OCI-LY7 (cell line): ENCODE results near the gene PSMC3. TPM values are rescaled to one million over a fixed set of nuclear protein-coding genes. Genes with fewer than 3 reads are reported as not detected.
A peak's percentile ranks its signal among the peaks of the same experiment; 100 is the strongest.

ENCODE experiments used
- BruUV-seq: library from RNA; stranded (reverse); fragments of 400-500 nt; replicated peaks from 2 replicates; lab custom pipeline; 2021; lab: Mats Ljungman, UMichigan
- CTCF ChIA-PET: fragments of 300-600 bp; sonication (Branson Sonifier 250); formaldehyde crosslinking; loops from one replicate; lab custom pipeline; 2022; ENCODE audit warnings: antibody characterized with exemption; ENCODE audit not compliant: unreplicated experiment; lab: Charles Lee
- POLR2A ChIA-PET: fragments of 300-600 bp; sonication (Branson Sonifier 250); formaldehyde crosslinking; loops from one replicate; lab custom pipeline; 2022; ENCODE audit warnings: antibody characterized with exemption; lab: Charles Lee
- DNase-seq: peaks from one replicate; pipeline ENCODE4 v3.0.0-alpha.2; 2015; ENCODE audit warnings: low spot score
- H2AFZ ChIP-seq: fragments of 200-600 bp; sonication (generic), shearing (Covaris generic); 2 replicates; pipeline ENCODE4 v1.6.1; 2014; ENCODE audit warnings: mild to moderate bottlenecking, antibody characterized with exemption, low read length, moderate library complexity
- H3K27ac ChIP-seq: fragments of 200-600 bp; sonication (generic); 2 replicates; pipeline ENCODE4 v1.5.1; 2014; ENCODE audit warnings: mixed run types, low read depth, mild to moderate bottlenecking, moderate library complexity, low read length, inconsistent platforms; ENCODE audit not compliant: poor library complexity, severe bottlenecking
- H3K36me3 ChIP-seq: fragments of 200-600 bp; sonication (generic); 2 replicates; pipeline ENCODE4 v1.6.1; 2014; ENCODE audit warnings: mild to moderate bottlenecking, antibody characterized with exemption, low read length, moderate library complexity, mixed read lengths; ENCODE audit not compliant: insufficient read depth
- H3K4me1 ChIP-seq: fragments of 200-600 bp; sonication (generic); 2 replicates; pipeline ENCODE4 v1.5.1; 2014; ENCODE audit warnings: mild to moderate bottlenecking, low read length; ENCODE audit not compliant: insufficient read depth, poor library complexity, severe bottlenecking
- H3K4me2 ChIP-seq: fragments of 200-600 bp; sonication (generic); 2 replicates; pipeline ENCODE4 v1.6.1; 2014; ENCODE audit warnings: mild to moderate bottlenecking, low read length
- H3K4me3 ChIP-seq: fragments of 200-600 bp; sonication (generic); 2 replicates; pipeline ENCODE4 v1.5.1; 2014; ENCODE audit warnings: mild to moderate bottlenecking, low read depth, low read length; ENCODE audit not compliant: poor library complexity, severe bottlenecking
- H3K79me2 ChIP-seq: fragments of 200-600 bp; sonication (generic); 2 replicates; pipeline ENCODE4 v1.6.1; 2016; ENCODE audit warnings: low read depth, mild to moderate bottlenecking, low read length, moderate library complexity, mixed read lengths; ENCODE audit not compliant: insufficient read depth
- H3K9me2 ChIP-seq: fragments of 200-600 bp; sonication (generic); 2 replicates; pipeline ENCODE4 v1.6.1; 2016; ENCODE audit warnings: mild to moderate bottlenecking, low read length, mixed read lengths; ENCODE audit not compliant: insufficient read depth
- H3K9me3 ChIP-seq: fragments of 200-600 bp; sonication (generic); 2 replicates; pipeline ENCODE4 v1.6.1; 2014; ENCODE audit warnings: mild to moderate bottlenecking, mixed run types, low read length, mixed read lengths
- H4K20me1 ChIP-seq: fragments of 200-600 bp; sonication (generic); 2 replicates; pipeline ENCODE4 v1.6.1; 2014; ENCODE audit warnings: mild to moderate bottlenecking, antibody characterized with exemption, low read length, moderate library complexity, mixed read lengths; ENCODE audit not compliant: insufficient read depth
- EZH2phosphoT487 ChIP-seq: fragments of 200-600 bp; sonication (generic); IDR thresholded peaks from 2 replicates; pipeline ENCODE4 v1.6.1; 2018; ENCODE audit warnings: low read depth, borderline replicate concordance, mild to moderate bottlenecking, mixed run types, antibody characterized with exemption, low read length, moderate library complexity, mixed read lengths
- intact Hi-C: fragments of 100-400 bp; cut with micrococcal nuclease; formaldehyde crosslinking; loops from one replicate; pipeline ENCODE4 v1.10.0; 2022; ENCODE audit not compliant: unreplicated experiment
- total RNA-seq, 2 experiments: library from RNA; depleted of rRNA in 1 of 2; stranded (reverse); fragments of >200 nt in 1 of 2; shearing (Covaris generic) in 1 of 2; gene quantifications; 2 replicates each; pipeline ENCODE4 v1.2.3, GENCODE V29; 2014 to 2022
- TF ChIP-seq, protein P1 (sequence below): fragments of 200-600 bp; sonication (generic); conservative IDR thresholded peaks from 2 replicates; pipeline ENCODE4 v1.5.1; 2014; ENCODE audit warnings: mild to moderate bottlenecking, antibody characterized with exemption, low read length, moderate library complexity, mixed read lengths

Gene PSMC3
- total RNA-seq, 2 experiments from 2014 or later = 122 to 144 TPM

DNA sequence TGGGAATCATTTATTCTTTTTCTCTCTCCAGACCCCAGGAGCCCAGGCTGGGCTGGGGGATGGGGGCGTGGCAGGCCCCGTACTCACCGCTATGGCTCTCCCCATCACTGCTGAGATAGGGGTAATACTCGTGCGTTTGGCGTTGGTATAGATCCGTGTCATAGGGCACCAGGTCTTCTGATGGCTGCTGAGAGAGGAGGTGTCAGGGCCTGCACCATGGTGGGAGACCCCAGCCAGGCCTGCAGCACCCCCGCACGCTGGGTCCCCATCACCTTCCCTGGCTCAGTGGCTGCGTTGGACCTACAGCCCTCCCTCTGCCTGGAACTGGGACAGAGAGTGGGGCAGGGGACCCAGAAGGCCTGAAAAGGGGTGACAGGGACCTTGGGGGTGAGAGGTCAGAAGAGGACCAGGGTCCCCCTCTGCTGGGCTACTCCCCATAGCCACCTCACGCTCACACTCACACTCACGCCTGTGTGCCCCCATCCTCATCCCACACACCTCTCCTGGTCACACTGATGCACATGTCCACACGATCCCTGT lies 50.6 kb downstream of the PSMC3 start:
- Histone ChIP-seq H4K20me1 (no peaks in the 10 kb centered on the region), H3K36me3 (peaks cover 42% of the 10 kb centered on the region), H3K9me3 (no peaks in the 10 kb centered on the region), H3K27ac (peak overlapping the region; percentile 67), H2AFZ (no peak overlapping the region), H3K4me1 (peaks cover 46% of the 10 kb centered on the region), H3K79me2 (peaks cover 24% of the 10 kb centered on the region), H3K9me2 (no peaks in the 10 kb centered on the region), H3K4me2 (peak overlapping the region; percentile 85), H3K4me3 (peak overlapping the region; percentile 79)
- intact Hi-C loops = loop anchor here (10.0 kb wide), 1 partner anchor 79 kb away; no protein-coding TSS in a partner anchor
- CTCF ChIA-PET = interaction anchor here (2.1 kb wide), 1 partner anchor 32 kb away, joined by 7 read pairs; no protein-coding TSS in a partner anchor
- POLR2A ChIA-PET = interaction anchor here (2.2 kb wide), 1 partner anchor 24 kb away, joined by 20 read pairs; no protein-coding TSS in a partner anchor
- no peak for DNase-seq
- BruUV-seq = no TSS peak
- TF ChIP-seq, protein P1, sequence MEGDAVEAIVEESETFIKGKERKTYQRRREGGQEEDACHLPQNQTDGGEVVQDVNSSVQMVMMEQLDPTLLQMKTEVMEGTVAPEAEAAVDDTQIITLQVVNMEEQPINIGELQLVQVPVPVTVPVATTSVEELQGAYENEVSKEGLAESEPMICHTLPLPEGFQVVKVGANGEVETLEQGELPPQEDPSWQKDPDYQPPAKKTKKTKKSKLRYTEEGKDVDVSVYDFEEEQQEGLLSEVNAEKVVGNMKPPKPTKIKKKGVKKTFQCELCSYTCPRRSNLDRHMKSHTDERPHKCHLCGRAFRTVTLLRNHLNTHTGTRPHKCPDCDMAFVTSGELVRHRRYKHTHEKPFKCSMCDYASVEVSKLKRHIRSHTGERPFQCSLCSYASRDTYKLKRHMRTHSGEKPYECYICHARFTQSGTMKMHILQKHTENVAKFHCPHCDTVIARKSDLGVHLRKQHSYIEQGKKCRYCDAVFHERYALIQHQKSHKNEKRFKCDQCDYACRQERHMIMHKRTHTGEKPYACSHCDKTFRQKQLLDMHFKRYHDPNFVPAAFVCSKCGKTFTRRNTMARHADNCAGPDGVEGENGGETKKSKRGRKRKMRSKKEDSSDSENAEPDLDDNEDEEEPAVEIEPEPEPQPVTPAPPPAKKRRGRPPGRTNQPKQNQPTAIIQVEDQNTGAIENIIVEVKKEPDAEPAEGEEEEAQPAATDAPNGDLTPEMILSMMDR = no peak
- no peak for TF ChIP-seq EZH2phosphoT487

DNA sequence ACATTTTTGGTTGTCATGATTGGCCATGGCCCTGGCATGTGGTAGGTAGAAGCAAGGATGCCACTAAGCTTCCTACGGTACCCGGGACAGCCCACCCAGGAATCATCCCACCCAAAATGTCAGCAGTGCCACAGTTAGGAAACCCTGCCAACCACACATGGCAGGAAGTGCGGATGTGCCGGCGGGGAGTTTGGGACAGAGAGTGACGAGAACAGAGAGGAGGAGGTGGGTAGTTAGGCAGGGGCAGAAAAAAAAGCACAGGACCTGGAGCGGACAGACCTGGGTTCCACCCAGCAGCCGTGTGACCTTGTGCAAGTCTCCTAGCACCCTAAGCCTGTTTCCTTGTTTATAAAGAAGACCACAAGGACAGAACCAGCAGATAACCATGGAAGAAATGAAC lies 51.2 kb downstream of the PSMC3 start:
- CTCF ChIA-PET = interaction anchor here (1.2 to 1.6 kb wide), 4 partner anchors 28 to 37 kb away, joined by 4 to 9 read pairs (median 6); no protein-coding TSS in a partner anchor
- BruUV-seq = no TSS peak
- intact Hi-C loops = loop anchor here (10.0 kb wide), 1 partner anchor 80 kb away; no protein-coding TSS in a partner anchor

More for the DNA sequence above, 51.2 kb downstream of the PSMC3 start:
- Histone ChIP-seq H2AFZ (no peak overlapping the region), H3K27ac (peak overlapping the region; percentile 45), H3K9me3 (no peaks in the 10 kb centered on the region), H3K9me2 (no peaks in the 10 kb centered on the region), H3K79me2 (peaks cover 24% of the 10 kb centered on the region), H3K4me3 (no peak overlapping the region), H3K4me1 (peaks cover 46% of the 10 kb centered on the region), H3K36me3 (peaks cover 43% of the 10 kb centered on the region), H3K4me2 (peak overlapping the region; percentile 85; the same call in 1 of the 2 replicates), H4K20me1 (no peaks in the 10 kb centered on the region)
- TF ChIP-seq, protein P1 = no peak
- no peak for TF ChIP-seq EZH2phosphoT487
- DNase-seq = no peak
- POLR2A ChIA-PET = interaction anchor here (2.2 kb wide), 1 partner anchor 25 kb away, joined by 20 read pairs; no protein-coding TSS in a partner anchor
